ENCODE measurements around the gene SLX1B. TPM values are rescaled to one million over a fixed set of nuclear protein-coding genes. Genes with fewer than 3 reads are reported as not detected.
"Not testable (repeated sequence)": the region's sequence is repeated elsewhere in the genome, so short reads cannot be mapped to it uniquely, and the experiment has no call there.

The SLX1B gene
- total RNA-seq, 6 experiments from 2014 or later, result 17.3 to 29.4 (median 23.0) TPM

- H3K36me3 Mint-ChIP-seq (ENCODE audit: low read depth), result not testable (repeated sequence)
Observed at GRCh38 chr16:29472065-29472464, 17.7 kb downstream of the SLX1B start.

GRCh38 chr16:29482276-29482675, 27.9 kb downstream of the SLX1B start:
- not testable (repeated sequence) for H3K36me3 Mint-ChIP-seq (ENCODE audit: low read depth); H3K27me3 Mint-ChIP-seq (ENCODE audit: insufficient read depth); H3K9me3 Mint-ChIP-seq; H3K4me3 Mint-ChIP-seq; H3K4me1 Mint-ChIP-seq (ENCODE audit: low read depth); H3K27ac Mint-ChIP-seq; DNase-seq

More at GRCh38 chr16:29472065-29472464, 17.7 kb downstream of the SLX1B start:
- not testable (repeated sequence) for DNase-seq; H3K9me3 Mint-ChIP-seq; H3K27me3 Mint-ChIP-seq (ENCODE audit: insufficient read depth); H3K4me1 Mint-ChIP-seq (ENCODE audit: low read depth); H3K27ac Mint-ChIP-seq; H3K4me3 Mint-ChIP-seq

- not testable (repeated sequence) for H3K27ac Mint-ChIP-seq; H3K4me3 Mint-ChIP-seq; H3K9me3 Mint-ChIP-seq; DNase-seq; H3K27me3 Mint-ChIP-seq (ENCODE audit: insufficient read depth); H3K4me1 Mint-ChIP-seq (ENCODE audit: low read depth); H3K36me3 Mint-ChIP-seq (ENCODE audit: low read depth)
Observed at GRCh38 chr16:29506308-29506707, 52.0 kb downstream of the SLX1B start, which contains the start of gene NPIPB12. TSS of gene NPIPB12 (minus strand) at chr16:29506408.

Other genes starting within 250 kb of the SLX1B start
- under 1 TPM; 0.29 to 0.64 (median 0.41) TPM for gene NPIPB11, start 47.8 kb upstream of the SLX1B start, total RNA-seq (2021; fragmentation: NEBNext Ultra II Directional; extraction: Animal tissue kit (Norgen Biotek cat#: 25700))
- gene BOLA2, start 182 bp upstream of the SLX1B start, total RNA-seq (2021; fragmentation: NEBNext Ultra II Directional; extraction: Animal tissue kit (Norgen Biotek cat#: 25700)), result 1 to 10 TPM; 3.3 to 6.5 (median 5.1) TPM
- gene SULT1A4, start 5.4 kb downstream of the SLX1B start, total RNA-seq (2021; fragmentation: NEBNext Ultra II Directional; extraction: Animal tissue kit (Norgen Biotek cat#: 25700)), result 1 to 10 TPM in 1 of 6 experiments, under 1 TPM in 5; 0.35 to 2.1 (median 0.42) TPM
- 10 to 100 TPM; 13.7 to 19.4 (median 14.3) TPM for gene NPIPB12, start 51.9 kb downstream of the SLX1B start, total RNA-seq (2021; fragmentation: NEBNext Ultra II Directional; extraction: Animal tissue kit (Norgen Biotek cat#: 25700))
- gene SPN, start 208.7 kb downstream of the SLX1B start, total RNA-seq (2021; fragmentation: NEBNext Ultra II Directional; extraction: Animal tissue kit (Norgen Biotek cat#: 25700)), result under 1 TPM in 5 of 6 experiments, not detected in 1; 0.06 to 0.20 (median 0.12) TPM
- gene QPRT, start 224.6 kb downstream of the SLX1B start, total RNA-seq (2021; fragmentation: NEBNext Ultra II Directional; extraction: Animal tissue kit (Norgen Biotek cat#: 25700)), result 10 to 100 TPM in 3 of 6 experiments, 1 to 10 TPM in 3; 3.0 to 12.4 (median 10.3) TPM